OCI-LY1 (cell line): ENCODE measurements around the gene COL6A2.

ENCODE experiments used
- H2AFZ ChIP-seq: fragments of 200-600 bp; sonication (generic), shearing (Covaris generic); 2 replicates; pipeline ENCODE4 v1.6.0; 2014; ENCODE audit warnings: antibody characterized with exemption, mild to moderate bottlenecking, low read length
- H3F3A ChIP-seq: fragments of 200-600 bp; sonication (generic), shearing (Covaris generic); 2 replicates; pipeline ENCODE4 v1.6.0; 2014; ENCODE audit warnings: mild to moderate bottlenecking, antibody characterized with exemption, low read length, moderate library complexity; ENCODE audit not compliant: insufficient read depth
- H3K27ac ChIP-seq: fragments of 200-600 bp; sonication (generic); 2 replicates; pipeline ENCODE4 v1.5.1; 2014; ENCODE audit warnings: low read length, mixed run types, mild to moderate bottlenecking, low read depth; ENCODE audit not compliant: poor library complexity, severe bottlenecking
- H3K27me3 ChIP-seq: fragments of 200-600 bp; sonication (generic); 2 replicates; pipeline ENCODE4 v1.6.0; 2014; ENCODE audit warnings: antibody characterized with exemption, mild to moderate bottlenecking, low read length, moderate library complexity; ENCODE audit not compliant: insufficient read depth
- H3K36me3 ChIP-seq: fragments of 200-600 bp; sonication (generic); 2 replicates; pipeline ENCODE4 v1.6.1; 2014; ENCODE audit warnings: mild to moderate bottlenecking, antibody characterized with exemption, low read length, moderate library complexity, mixed read lengths; ENCODE audit not compliant: insufficient read depth
- H3K4me1 ChIP-seq: fragments of 200-600 bp; sonication (generic); 2 replicates; pipeline ENCODE4 v1.5.1; 2014; ENCODE audit warnings: mild to moderate bottlenecking, low read length, moderate library complexity; ENCODE audit not compliant: insufficient read depth, severe bottlenecking
- H3K4me2 ChIP-seq: fragments of 200-600 bp; sonication (generic), shearing (Covaris generic); 2 replicates; pipeline ENCODE4 v1.6.1; 2014; ENCODE audit warnings: low read length
- H3K4me3 ChIP-seq: fragments of 200-600 bp; sonication (generic); 2 replicates; pipeline ENCODE4 v1.5.1; 2014; ENCODE audit warnings: low read length, low read depth, mild to moderate bottlenecking, mixed read lengths; ENCODE audit not compliant: poor library complexity, severe bottlenecking
- H3K79me2 ChIP-seq: fragments of 200-600 bp; shearing (Covaris generic); 2 replicates; pipeline ENCODE4 v1.6.1; 2016; ENCODE audit warnings: mixed run types, low read length, mixed read lengths; ENCODE audit not compliant: insufficient read depth
- H3K9ac ChIP-seq: fragments of 200-600 bp; sonication (generic), shearing (Covaris generic); 2 replicates; pipeline ENCODE4 v1.6.1; 2014; ENCODE audit warnings: mild to moderate bottlenecking, low read length, mixed read lengths
- H3K9me2 ChIP-seq: fragments of 200-600 bp; sonication (generic), shearing (Covaris generic); 2 replicates; pipeline ENCODE4 v1.6.1; 2014; ENCODE audit warnings: low read depth, mild to moderate bottlenecking, low read length, mixed read lengths
- H3K9me3 ChIP-seq: fragments of 200-600 bp; shearing (Covaris generic); 2 replicates; pipeline ENCODE4 v1.6.1; 2014; ENCODE audit warnings: low read length, mixed read lengths
- H4K20me1 ChIP-seq: fragments of 200-600 bp; sonication (generic), shearing (Covaris generic); 2 replicates; pipeline ENCODE4 v1.6.0; 2016; ENCODE audit warnings: mild to moderate bottlenecking, low read length; ENCODE audit not compliant: insufficient read depth
- CTCF ChIP-seq: fragments of 200-600 bp; sonication (generic), shearing (Covaris generic); IDR thresholded peaks from 2 replicates; pipeline ENCODE4 v1.5.1; 2017; ENCODE audit warnings: mild to moderate bottlenecking, antibody characterized with exemption, low read length, moderate library complexity, mixed read lengths
- EZH2 ChIP-seq: fragments of 200-600 bp; sonication (generic), shearing (Covaris generic); IDR thresholded peaks from 2 replicates; pipeline ENCODE4 v1.8.0; 2017; ENCODE audit warnings: borderline replicate concordance, mixed run types, mild to moderate bottlenecking, antibody characterized with exemption, low read length, moderate library complexity, mixed read lengths

The COL6A2 gene

GRCh38 chr21:46098303-46099141, 610 bp downstream of the COL6A2 start:
- H2AFZ ChIP-seq = no peak overlapping the region
- no peaks in the 10 kb centered on the region for H3K36me3 ChIP-seq
- H3F3A ChIP-seq = no peaks in the 10 kb centered on the region
- no peaks in the 10 kb centered on the region for H3K4me1 ChIP-seq
- H3K79me2 ChIP-seq = no peaks in the 10 kb centered on the region
- H3K27ac ChIP-seq = no peak overlapping the region
- H3K9ac ChIP-seq = no peak overlapping the region
- 0 out of 2 replicates have a peak, but pooled peaks cover under 1% of the 10 kb centered on the region for H3K27me3 ChIP-seq
- H3K4me3 ChIP-seq = no peak overlapping the region
- no peak overlapping the region for H3K4me2 ChIP-seq
- no peaks in the 10 kb centered on the region for H3K9me2 ChIP-seq
- no peaks in the 10 kb centered on the region for H4K20me1 ChIP-seq
- no peak for TF ChIP-seq EZH2
- no peaks in the 10 kb centered on the region; the same call in 1 of the 2 replicates for H3K9me3 ChIP-seq

- Histone ChIP-seq H3K79me2 (no peaks in the 10 kb centered on the region), H3F3A (no peaks in the 10 kb centered on the region)
Measured at GRCh38 chr21:46099476-46099875, 1.6 kb downstream of the COL6A2 start.

GRCh38 chr21:46100020-46100419, 2.1 kb downstream of the COL6A2 start:
- no peak overlapping the region for H3K9ac ChIP-seq
- TF ChIP-seq EZH2 (no peak), CTCF (no peak)
- H3K27ac ChIP-seq = no peak overlapping the region

More at GRCh38 chr21:46099476-46099875, 1.6 kb downstream of the COL6A2 start:
- Histone ChIP-seq H4K20me1 (no peaks in the 10 kb centered on the region), H3K4me3 (no peak overlapping the region), H3K27ac (no peak overlapping the region), H3K27me3 (no peaks in the 10 kb centered on the region), H3K4me1 (no peaks in the 10 kb centered on the region), H3K9me3 (peaks cover 4% of the 10 kb centered on the region; the same call in 1 of the 2 replicates), H3K4me2 (no peak overlapping the region), H3K36me3 (no peaks in the 10 kb centered on the region), H2AFZ (no peak overlapping the region), H3K9me2 (no peaks in the 10 kb centered on the region), H3K9ac (no peak overlapping the region)
- TF ChIP-seq EZH2 = no peak
- no peak for TF ChIP-seq CTCF

GRCh38 chr21:46100426-46100825, 2.5 kb downstream of the COL6A2 start:
- H3K9me2 ChIP-seq = no peaks in the 10 kb centered on the region
- H3F3A ChIP-seq = no peaks in the 10 kb centered on the region
- no peak overlapping the region for H3K4me3 ChIP-seq
- TF ChIP-seq CTCF (no peak), EZH2 (no peak)
- peaks cover 4% of the 10 kb centered on the region; the same call in 1 of the 2 replicates for H3K9me3 ChIP-seq
- H3K9ac ChIP-seq = no peak overlapping the region
- no peaks in the 10 kb centered on the region for H4K20me1 ChIP-seq
- no peaks in the 10 kb centered on the region for H3K27me3 ChIP-seq
- H2AFZ ChIP-seq = no peak overlapping the region
- H3K4me2 ChIP-seq = no peak overlapping the region
- no peaks in the 10 kb centered on the region for H3K36me3 ChIP-seq
- H3K4me1 ChIP-seq = no peaks in the 10 kb centered on the region
- H3K79me2 ChIP-seq = no peaks in the 10 kb centered on the region
- H3K27ac ChIP-seq = no peak overlapping the region

More at GRCh38 chr21:46100020-46100419, 2.1 kb downstream of the COL6A2 start:
- Histone ChIP-seq H3F3A (no peaks in the 10 kb centered on the region), H3K27me3 (no peaks in the 10 kb centered on the region), H2AFZ (no peak overlapping the region), H3K9me2 (no peaks in the 10 kb centered on the region), H4K20me1 (no peaks in the 10 kb centered on the region), H3K79me2 (no peaks in the 10 kb centered on the region), H3K4me3 (no peak overlapping the region), H3K4me1 (no peaks in the 10 kb centered on the region), H3K36me3 (no peaks in the 10 kb centered on the region), H3K9me3 (peaks cover 4% of the 10 kb centered on the region; the same call in 1 of the 2 replicates), H3K4me2 (no peak overlapping the region)
